B cell (primary cell): ENCODE results near the gene IGLL5. TPM values are rescaled to one million over a fixed set of nuclear protein-coding genes. Genes with fewer than 3 reads are reported as not detected.
A peak's percentile ranks its signal among the peaks of the same experiment; 100 is the strongest.
"Not testable (repeated sequence)": the region's sequence is repeated elsewhere in the genome, so short reads cannot be mapped to it uniquely, and the experiment has no call there.

Experiments
- ATAC-seq: fragments of 200-7000 bp; cut with Tn5 transposase; one replicate; pipeline ENCODE4 v1.10.0; 2021; ENCODE audit warnings: low read depth, mild to moderate bottlenecking, moderate number of reproducible peaks, moderate library complexity
- CTCF ChIA-PET: fragments of 350-600 bp; sonication (Branson Sonifier 250); formaldehyde crosslinking; loops from one replicate; lab custom pipeline; 2021; ENCODE audit warnings: antibody characterized with exemption, inconsistent platforms; lab: Charles Lee
- POLR2A ChIA-PET: fragments of 350-600 bp; sonication (Branson Sonifier 250); formaldehyde crosslinking; loops from one replicate; lab custom pipeline; 2021; ENCODE audit warnings: antibody characterized with exemption; lab: Charles Lee
- DNase-seq: peaks from one replicate; pipeline ENCODE4 v3.0.0; 2013
- H2AFZ ChIP-seq: 2 replicates; pipeline ENCODE4 v1.6.1; 2012; ENCODE audit warnings: mild to moderate bottlenecking, low read depth, low read length; ENCODE audit not compliant: insufficient read depth, poor library complexity, severe bottlenecking
- H3K27ac ChIP-seq, 2 donors: 1 replicate in 1 of 2; 2 replicates in 1 of 2; pipeline ENCODE4 v1.5.1; 2012 to 2013; ENCODE audit warnings: low read length in 2 of 2, mild to moderate bottlenecking in 2 of 2, moderate library complexity in 1 of 2
- H3K27me3 ChIP-seq, 4 experiments: fragments of 200-600 bp in 1 of 4; sonication (generic) in 1 of 4; replicated peaks in 1 of 4; 1 replicate in 2 of 4; 2 replicates in 2 of 4; pipeline versions ENCODE4 v1.6.1 to v1.7.0; 2013 to 2016; ENCODE audit warnings: low read length in 3 of 4, mild to moderate bottlenecking in 2 of 4, mixed read lengths in 1 of 4, moderate library complexity in 1 of 4; ENCODE audit not compliant: insufficient read depth in 4 of 4, control insufficient read depth in 3 of 4; ENCODE audit errors: control extremely low read depth in 1 of 4
- H3K36me3 ChIP-seq, 2 experiments: replicated peaks in 1 of 2; 1 replicate in 1 of 2; 2 replicates in 1 of 2; pipeline versions ENCODE4 v1.6.1 to v1.7.1; 2013; ENCODE audit warnings: low read length in 1 of 2; ENCODE audit not compliant: insufficient read depth in 2 of 2, control insufficient read depth in 1 of 2; ENCODE audit errors: control extremely low read depth in 1 of 2, extremely low read depth in 1 of 2
- H3K4me1 ChIP-seq, 2 donors: fragments of 200-600 bp in 1 of 2; sonication (generic) in 1 of 2; 1 replicate in 1 of 2; 2 replicates in 1 of 2; pipeline versions ENCODE4 v1.5.1 to v1.6.1; 2013 to 2017; ENCODE audit warnings: low read length in 2 of 2; ENCODE audit not compliant: control insufficient read depth in 2 of 2, insufficient read depth in 2 of 2
- H3K4me2 ChIP-seq: replicated peaks from 2 replicates; pipeline ENCODE3; 2012; ENCODE audit warnings: mild to moderate bottlenecking, low read depth, low read length; ENCODE audit not compliant: poor library complexity, severe bottlenecking
- H3K4me3 ChIP-seq, 5 experiments: fragments of 200-600 bp in 1 of 5; sonication (generic) in 1 of 5; 1 replicate in 3 of 5; 2 replicates in 2 of 5; pipeline versions ENCODE4 v1.5.1 to v1.7.0; 2011 to 2016; ENCODE audit warnings: low read length in 4 of 5, mild to moderate bottlenecking in 4 of 5, low read depth in 2 of 5, control low read depth in 1 of 5, moderate library complexity in 1 of 5; ENCODE audit not compliant: insufficient read depth in 1 of 5; ENCODE audit errors: control extremely low read depth in 1 of 5, extremely low read depth in 1 of 5
- H3K79me2 ChIP-seq: fragments of 200-600 bp; sonication (generic); one replicate; pipeline ENCODE4 v1.6.0; 2016; ENCODE audit warnings: low read length; ENCODE audit not compliant: control insufficient read depth, insufficient read depth
- H3K9ac ChIP-seq: fragments of 200-600 bp; sonication (generic); 2 replicates; pipeline ENCODE4 v1.6.1; 2017; ENCODE audit warnings: mild to moderate bottlenecking, low read length, moderate library complexity
- H3K9me3 ChIP-seq, 3 donors: one replicate each; pipeline versions ENCODE4 v1.6.1 to v1.7.1; 2013; ENCODE audit warnings: low read length in 2 of 3; ENCODE audit not compliant: control insufficient read depth in 2 of 3, insufficient read depth in 1 of 3; ENCODE audit errors: control extremely low read depth in 1 of 3
- H4K20me1 ChIP-seq: 2 replicates; pipeline ENCODE4 v1.6.0; 2012; ENCODE audit warnings: mild to moderate bottlenecking, low read length; ENCODE audit not compliant: insufficient read depth, control insufficient read depth, poor library complexity, severe bottlenecking
- H3K27ac Mint-ChIP-seq: one replicate; pipeline ENCODE4 v1.8.0; 2021; ENCODE audit warnings: mixed read lengths
- H3K27me3 Mint-ChIP-seq: one replicate; pipeline ENCODE4 v1.8.0; 2021; ENCODE audit warnings: mixed read lengths
- H3K4me1 Mint-ChIP-seq: one replicate; pipeline ENCODE4 v1.8.0; 2021; ENCODE audit warnings: mixed read lengths
- H3K4me3 Mint-ChIP-seq: one replicate; pipeline ENCODE4 v1.8.0; 2021; ENCODE audit warnings: mixed read lengths
- H3K9me3 Mint-ChIP-seq: one replicate; pipeline ENCODE4 v1.8.0; 2022; ENCODE audit warnings: mixed read lengths; ENCODE audit not compliant: insufficient read depth
- WGBS: methylation state at CpG from one replicate; pipeline ENCODE4 v1.1.5; 2013; ENCODE audit warnings: missing lambda C conversion rate; ENCODE audit not compliant: insufficient coverage; 5-methylcytosine and 5-hydroxymethylcytosine counted together
- intact Hi-C: fragments of 100-400 bp; cut with micrococcal nuclease; formaldehyde crosslinking; loops from one replicate; pipeline ENCODE4 v1.10.0; 2022
- polyA plus RNA-seq: library from polyadenylated mRNA; depleted of rRNA; stranded (reverse); fragments of >200 nt; gene quantifications from 2 replicates; pipeline ENCODE4 v1.2.3, GENCODE V29; 2012
- total RNA-seq, 2 donors: library from RNA; stranded (reverse); fragments of 120-200 nt in 1 of 2; gene quantifications; 1 replicate in 1 of 2; 2 replicates in 1 of 2; pipeline versions ENCODE4 v1.2.3 to v1.2.4, GENCODE V29; 2013 to 2022

The IGLL5 gene
- total and polyA plus RNA-seq, 2 donors (not counting 1 experiment from before 2014, with no cell fraction given) = 39.8 to 365 TPM

GRCh38 chr22:22898411-22898950 lies 10.9 kb downstream of the IGLL5 start:
- ATAC-seq, H2AFZ ChIP-seq, H3K9me3 Mint-ChIP-seq, H3K27me3 ChIP-seq, H3K9ac ChIP-seq, intact Hi-C loops, H3K27ac ChIP-seq, POLR2A ChIA-PET, H3K27me3 Mint-ChIP-seq, DNase-seq, H3K4me3 ChIP-seq: not testable (repeated sequence)
- H3K79me2 ChIP-seq = peaks cover 62% of the 10 kb centered on the region
- peaks cover 0 to 38% (median 0%) of the 10 kb centered on the region in 3 donors for H3K9me3 ChIP-seq
- Mint-ChIP-seq H3K4me1 (peaks cover 81% of the 10 kb centered on the region), H3K27ac (peak overlapping the region; percentile 26), H3K4me3 (peak overlapping the region; percentile 56)
- peaks cover 47% of the 10 kb centered on the region for H4K20me1 ChIP-seq
- peaks cover 0 to 18% of the 10 kb centered on the region in 2 experiments for H3K36me3 ChIP-seq
- H3K4me2 ChIP-seq = peak overlapping the region; percentile 13
- CTCF ChIA-PET = interaction anchor here (1.2 to 2.2 kb wide), 3 partner anchors 37 to 56 kb away, joined by 3 to 5 read pairs (median 5); no protein-coding TSS in a partner anchor
- WGBS = no CpG with 5 or more reads among the region's 1 CpG
- H3K4me1 ChIP-seq = peaks cover 73 to 95% of the 10 kb centered on the region in 2 donors

DNA sequence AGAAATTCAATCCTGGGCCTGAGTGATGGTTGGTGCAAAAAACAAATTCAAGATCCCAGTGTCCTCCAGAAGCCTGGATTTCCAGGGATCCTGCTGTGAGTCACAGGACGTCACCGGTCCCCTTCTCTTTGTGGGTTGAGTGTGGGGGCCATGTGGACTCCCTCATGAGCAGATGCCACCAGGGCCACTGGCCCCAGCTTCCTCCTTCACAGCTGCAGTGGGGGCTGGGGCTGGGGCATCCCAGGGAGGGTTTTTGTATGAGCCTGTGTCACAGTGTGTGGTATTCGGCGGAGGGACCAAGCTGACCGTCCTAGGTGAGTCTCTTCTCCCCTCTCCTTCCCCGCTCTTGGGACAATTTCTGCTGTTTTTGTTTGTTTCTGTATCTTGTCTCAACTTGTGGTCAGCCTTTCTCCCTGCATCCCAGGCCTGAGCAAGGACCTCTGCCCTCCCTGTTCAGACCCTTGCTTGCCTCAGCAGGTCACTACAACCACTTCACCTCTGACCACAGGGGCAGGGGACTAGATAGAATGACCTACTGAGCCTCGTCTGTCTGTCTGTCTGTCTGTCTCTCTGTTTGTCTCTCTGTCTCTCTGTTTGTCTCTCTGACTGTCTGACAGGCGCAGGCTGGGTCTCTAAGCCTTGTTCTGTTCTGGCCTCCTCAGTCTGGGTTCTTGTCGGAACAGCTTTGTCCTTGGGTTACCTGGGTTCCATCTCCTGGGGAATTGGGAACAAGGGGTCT lies 11.9 kb downstream of the IGLL5 start:
- CTCF ChIA-PET, POLR2A ChIA-PET, H3K27ac ChIP-seq, intact Hi-C loops, H3K27me3 ChIP-seq, H3K9ac ChIP-seq, H3K36me3 ChIP-seq, H2AFZ ChIP-seq, ATAC-seq, H3K27me3 Mint-ChIP-seq, H3K4me2 ChIP-seq, H3K9me3 Mint-ChIP-seq, DNase-seq: not testable (repeated sequence)
- H3K4me3 Mint-ChIP-seq = peak overlapping the region; percentile 29
- peak overlapping the region in 1 of 5 experiments; percentile 50 for H3K4me3 ChIP-seq
- peaks cover 82% of the 10 kb centered on the region for H3K4me1 Mint-ChIP-seq
- peaks cover 73 to 95% of the 10 kb centered on the region in 2 donors for H3K4me1 ChIP-seq
- H3K27ac Mint-ChIP-seq = peak overlapping the region; percentile 17
- peaks cover 37% of the 10 kb centered on the region for H4K20me1 ChIP-seq
- H3K79me2 ChIP-seq = peaks cover 54% of the 10 kb centered on the region
- no CpG with 5 or more reads among the region's 9 CpGs for WGBS
- H3K9me3 ChIP-seq = peaks cover 0 to 28% (median 0%) of the 10 kb centered on the region in 3 donors

- peaks cover 25% of the 10 kb centered on the region for H4K20me1 ChIP-seq
- 90% methylated on average over 3 of the region's 16 CpGs for WGBS
- H3K4me1 Mint-ChIP-seq = peaks cover 79% of the 10 kb centered on the region
- intact Hi-C loops, H3K27me3 ChIP-seq, H3K9me3 Mint-ChIP-seq, H3K9ac ChIP-seq, DNase-seq, H3K4me2 ChIP-seq, H3K36me3 ChIP-seq, H2AFZ ChIP-seq, H3K27me3 Mint-ChIP-seq, CTCF ChIA-PET: not testable (repeated sequence)
- H3K4me3 Mint-ChIP-seq = peak overlapping the region; percentile 63
- peak; percentile 2 for ATAC-seq
- POLR2A ChIA-PET = interaction anchor here (1.1 to 3.6 kb wide), 5 partner anchors 13 to 42 kb away, joined by 3 to 40 read pairs (median 14); no protein-coding TSS in a partner anchor
- H3K9me3 ChIP-seq = peaks cover 0 to 24% (median 0%) of the 10 kb centered on the region in 3 donors
- H3K4me3 ChIP-seq = peak overlapping the region in 3 of 5 experiments; percentile 38 to 51 (median 44)
- H3K27ac Mint-ChIP-seq = peak overlapping the region; percentile 61
- H3K79me2 ChIP-seq = peaks cover 50% of the 10 kb centered on the region
- peak overlapping the region; percentile 22 to 52 for H3K27ac ChIP-seq
- peaks cover 67 to 87% of the 10 kb centered on the region in 2 donors for H3K4me1 ChIP-seq
Measured at GRCh38 chr22:22900527-22901205, 13.1 kb downstream of the IGLL5 start.
